Colonic mucosa (tissue), 4 donors: ENCODE results near the gene SLC12A4. TPM values are rescaled to one million over a fixed set of nuclear protein-coding genes. Genes with fewer than 3 reads are reported as not detected.
A peak's percentile ranks its signal among the peaks of the same experiment; 100 is the strongest.
"Not testable (repeated sequence)": the region's sequence is repeated elsewhere in the genome, so short reads cannot be mapped to it uniquely, and the experiment has no call there.

Experiments used
- DNase-seq: peaks from one replicate; pipeline ENCODE4 v3.0.0-alpha.2; 2020
- H3K27ac ChIP-seq: fragments of 200-600 bp; one replicate; pipeline ENCODE4 v1.8.0; 2021
- H3K27me3 ChIP-seq: fragments of 200-600 bp; one replicate; pipeline ENCODE4 v1.8.0; 2021
- H3K36me3 ChIP-seq: fragments of 200-600 bp; one replicate; pipeline ENCODE4 v1.8.0; 2021
- H3K4me1 ChIP-seq: fragments of 200-600 bp; one replicate; pipeline ENCODE4 v1.8.0; 2021; ENCODE audit warnings: mild to moderate bottlenecking
- H3K4me3 ChIP-seq: fragments of 200-600 bp; one replicate; pipeline ENCODE4 v1.8.0; 2021
- H3K9ac ChIP-seq, 2 donors: one replicate each; pipeline ENCODE4 v1.7.0; 2013; ENCODE audit warnings: control low read depth in 2 of 2, low read depth in 2 of 2, low read length in 2 of 2
- H3K9me3 ChIP-seq: fragments of 200-600 bp; one replicate; pipeline ENCODE4 v1.8.0; 2021
- intact Hi-C: fragments of 100-400 bp; cut with DNase I; formaldehyde crosslinking; loops from one replicate; pipeline ENCODE4 v1.14.1; 2022
- total RNA-seq, 2 donors: library from RNA; stranded (reverse); fragmentation: NEBNext Ultra II Directional in 1 of 2; extraction: Animal tissue kit (Norgen Biotek cat#: 25700) in 1 of 2; gene quantifications; one replicate each; pipeline ENCODE4 v1.2.1, GENCODE V29; 2021
- TF ChIP-seq, protein P1 (sequence below): fragments of 200-600 bp; IDR thresholded peaks from one replicate; pipeline ENCODE4 v1.8.0; 2022; ENCODE audit warnings: antibody characterized with exemption, mild to moderate bottlenecking
- donor health status: healthy.
- donor health status: DM: no; HTN: no; CAD: no.
- donor health status: DM: no; HTN: no; CAD: no.

Gene SLC12A4
- total RNA-seq, 2 donors from 2014 or later: 8.7 to 17.0 TPM

DNA sequence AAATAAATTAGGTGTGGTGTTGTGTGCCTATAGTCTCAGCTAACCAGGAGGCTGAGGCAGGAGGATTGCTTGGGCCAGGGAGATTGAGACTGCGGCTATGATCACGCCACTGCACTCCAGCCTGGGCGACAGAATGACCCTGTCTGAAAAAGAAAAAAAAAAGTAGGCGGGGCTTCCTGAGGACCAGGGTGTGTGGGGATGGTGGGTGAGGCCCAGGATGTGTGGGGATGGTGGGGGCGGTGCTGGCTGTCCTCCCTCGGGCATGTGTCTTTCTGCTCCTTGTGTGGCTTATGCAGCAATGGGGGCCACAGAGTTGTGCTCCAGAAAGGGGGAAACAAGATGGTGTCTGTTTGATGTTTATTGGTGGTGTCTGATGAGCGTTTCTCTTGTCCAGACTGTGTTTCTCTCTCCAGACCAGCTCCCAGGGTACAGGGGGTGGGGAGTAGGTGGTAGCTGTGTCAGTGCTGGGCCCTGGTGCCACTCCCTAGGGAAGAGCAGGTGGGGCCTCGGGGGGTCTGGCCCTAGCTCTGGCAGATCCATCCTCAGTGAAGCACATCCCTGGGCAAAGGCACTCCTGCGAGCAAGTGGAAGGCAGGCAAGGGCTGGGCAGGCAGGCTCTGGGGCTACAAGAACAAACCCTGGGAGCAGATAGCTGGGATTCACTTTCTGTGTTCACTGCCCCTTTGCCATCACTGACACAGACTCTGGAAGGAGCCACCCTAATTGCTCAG lies 26.8 kb downstream of the SLC12A4 start:
- Histone ChIP-seq H3K27ac (no peak overlapping the region), H3K9me3 (no peaks in the 10 kb centered on the region), H3K4me3 (no peak overlapping the region), H3K27me3 (no peaks in the 10 kb centered on the region), H3K4me1 (peaks cover 3% of the 10 kb centered on the region), H3K9ac (no peak overlapping the region), H3K36me3 (peaks cover 4% of the 10 kb centered on the region)
- TF ChIP-seq, protein P1, sequence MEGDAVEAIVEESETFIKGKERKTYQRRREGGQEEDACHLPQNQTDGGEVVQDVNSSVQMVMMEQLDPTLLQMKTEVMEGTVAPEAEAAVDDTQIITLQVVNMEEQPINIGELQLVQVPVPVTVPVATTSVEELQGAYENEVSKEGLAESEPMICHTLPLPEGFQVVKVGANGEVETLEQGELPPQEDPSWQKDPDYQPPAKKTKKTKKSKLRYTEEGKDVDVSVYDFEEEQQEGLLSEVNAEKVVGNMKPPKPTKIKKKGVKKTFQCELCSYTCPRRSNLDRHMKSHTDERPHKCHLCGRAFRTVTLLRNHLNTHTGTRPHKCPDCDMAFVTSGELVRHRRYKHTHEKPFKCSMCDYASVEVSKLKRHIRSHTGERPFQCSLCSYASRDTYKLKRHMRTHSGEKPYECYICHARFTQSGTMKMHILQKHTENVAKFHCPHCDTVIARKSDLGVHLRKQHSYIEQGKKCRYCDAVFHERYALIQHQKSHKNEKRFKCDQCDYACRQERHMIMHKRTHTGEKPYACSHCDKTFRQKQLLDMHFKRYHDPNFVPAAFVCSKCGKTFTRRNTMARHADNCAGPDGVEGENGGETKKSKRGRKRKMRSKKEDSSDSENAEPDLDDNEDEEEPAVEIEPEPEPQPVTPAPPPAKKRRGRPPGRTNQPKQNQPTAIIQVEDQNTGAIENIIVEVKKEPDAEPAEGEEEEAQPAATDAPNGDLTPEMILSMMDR: no peak
- intact Hi-C loops: no loop called here
- no peak for DNase-seq

DNA sequence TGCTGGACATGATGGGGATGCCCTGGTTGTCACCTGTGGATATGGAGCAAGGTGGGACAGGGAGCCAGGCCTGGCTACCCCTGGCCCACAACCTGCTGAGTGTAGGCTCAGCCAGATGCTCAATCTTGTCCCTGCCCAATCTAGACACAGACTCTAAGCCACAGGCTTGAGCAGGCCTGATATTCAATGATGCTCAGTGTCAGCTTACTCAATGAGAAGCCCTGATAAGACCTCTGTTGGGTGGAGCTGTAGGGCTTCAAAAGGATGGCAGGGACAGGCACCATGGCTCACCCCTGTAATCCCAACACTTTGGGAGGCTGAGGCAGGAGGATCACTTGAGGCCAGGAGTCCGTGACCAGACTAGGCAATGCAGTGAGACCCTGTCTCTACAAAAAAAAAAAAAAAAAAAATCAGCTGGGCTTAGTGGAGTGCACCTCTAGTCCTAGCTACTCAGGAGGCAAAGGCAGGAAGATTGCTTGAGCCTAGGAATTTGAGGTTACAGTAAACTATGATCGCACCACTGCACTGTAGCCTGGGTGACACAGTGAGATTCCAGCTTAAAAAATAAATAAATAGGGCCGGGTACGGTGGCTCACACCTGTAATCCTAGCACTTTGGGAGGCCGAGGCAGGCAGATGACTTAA lies 27.9 kb downstream of the SLC12A4 start:
- no peak overlapping the region for H3K27ac ChIP-seq
- intact Hi-C loops: no loop called here
- no peaks in the 10 kb centered on the region for H3K27me3 ChIP-seq
- H3K4me3 ChIP-seq: no peak overlapping the region
- no peaks in the 10 kb centered on the region for H3K9me3 ChIP-seq
- H3K4me1 ChIP-seq: peaks cover 3% of the 10 kb centered on the region
- TF ChIP-seq, protein P1: no peak
- peaks cover 1% of the 10 kb centered on the region for H3K36me3 ChIP-seq
- DNase-seq: no peak
- no peak overlapping the region for H3K9ac ChIP-seq

DNA sequence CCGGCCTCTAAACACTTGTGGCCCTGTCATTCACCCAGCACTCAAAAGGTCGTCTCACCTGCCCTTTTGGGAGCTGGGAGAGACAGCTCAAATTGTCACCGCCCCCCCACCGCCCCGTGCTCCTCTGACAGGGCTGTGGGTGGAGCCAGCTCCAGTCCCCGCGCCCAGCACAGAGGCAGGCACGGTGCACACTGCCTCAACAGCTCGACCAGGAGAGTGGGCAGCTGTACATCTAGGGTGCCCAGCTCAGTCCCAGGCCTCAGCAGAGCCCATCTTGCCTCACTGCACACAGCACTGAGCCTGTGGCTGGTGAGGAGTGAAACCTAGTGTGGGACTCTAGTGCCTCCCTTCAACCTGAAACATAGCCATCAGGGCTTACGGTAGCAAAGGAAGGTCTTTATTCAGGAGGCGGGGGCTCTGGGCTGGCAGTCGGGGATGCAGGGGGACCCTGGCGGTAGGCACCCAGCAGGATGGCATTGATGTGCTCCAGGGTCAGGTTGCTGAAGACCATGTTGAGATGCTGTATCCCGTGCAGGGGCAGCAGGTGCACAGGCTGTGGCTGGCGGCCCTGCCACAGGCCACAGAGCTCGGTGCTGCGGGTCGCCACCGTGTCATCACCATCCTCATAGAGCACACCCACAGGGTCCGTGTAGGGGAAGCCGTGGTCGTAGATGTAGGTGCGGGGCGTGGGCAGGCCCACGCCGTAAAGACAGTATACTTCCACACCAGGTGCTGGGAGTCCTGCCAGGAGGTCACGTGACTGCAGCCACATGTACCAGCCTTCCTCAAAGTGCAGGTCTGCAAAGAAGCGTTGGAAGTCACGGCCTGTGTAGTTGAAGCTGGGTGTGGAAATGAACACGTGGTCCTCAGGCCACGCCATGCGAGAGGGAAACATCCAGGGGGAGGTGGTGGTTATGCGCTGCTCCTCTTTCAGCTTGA lies 28.7 kb downstream of the SLC12A4 start:
- H3K27me3 ChIP-seq: no peaks in the 10 kb centered on the region
- no peaks in the 10 kb centered on the region for H3K36me3 ChIP-seq
- H3K9me3 ChIP-seq: no peaks in the 10 kb centered on the region
- intact Hi-C loops: no loop called here
- no peak overlapping the region for H3K27ac ChIP-seq
- TF ChIP-seq, protein P1: no peak
- H3K4me3 ChIP-seq: no peak overlapping the region
- DNase-seq: peak; percentile 72
- no peak overlapping the region for H3K9ac ChIP-seq
- H3K4me1 ChIP-seq: peaks cover 9% of the 10 kb centered on the region

DNA sequence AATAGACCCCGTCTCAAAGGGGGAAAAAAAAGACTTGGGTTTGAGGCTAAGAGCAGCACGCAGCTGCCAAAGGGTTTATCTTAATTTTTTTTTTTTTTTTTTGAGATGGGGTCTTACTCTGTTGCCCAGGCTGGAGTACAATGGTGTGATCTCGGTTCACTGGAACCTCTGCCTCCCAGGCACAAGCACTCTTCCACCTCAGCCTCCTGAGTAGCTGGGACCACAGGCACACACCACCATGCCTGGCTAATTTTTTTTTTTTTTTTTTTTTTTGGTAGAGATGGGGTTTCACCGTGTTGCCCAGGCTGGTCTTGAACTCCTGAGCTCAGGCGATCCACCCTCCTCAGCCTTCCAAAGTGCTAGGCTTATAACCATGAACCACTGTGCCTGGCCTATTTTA lies 30.7 kb downstream of the SLC12A4 start:
- intact Hi-C loops, H3K9me3 ChIP-seq, DNase-seq, H3K27me3 ChIP-seq, H3K36me3 ChIP-seq, H3K9ac ChIP-seq, H3K4me3 ChIP-seq, H3K4me1 ChIP-seq: not testable (repeated sequence)
- peak overlapping the region; percentile 89 for H3K27ac ChIP-seq

DNA sequence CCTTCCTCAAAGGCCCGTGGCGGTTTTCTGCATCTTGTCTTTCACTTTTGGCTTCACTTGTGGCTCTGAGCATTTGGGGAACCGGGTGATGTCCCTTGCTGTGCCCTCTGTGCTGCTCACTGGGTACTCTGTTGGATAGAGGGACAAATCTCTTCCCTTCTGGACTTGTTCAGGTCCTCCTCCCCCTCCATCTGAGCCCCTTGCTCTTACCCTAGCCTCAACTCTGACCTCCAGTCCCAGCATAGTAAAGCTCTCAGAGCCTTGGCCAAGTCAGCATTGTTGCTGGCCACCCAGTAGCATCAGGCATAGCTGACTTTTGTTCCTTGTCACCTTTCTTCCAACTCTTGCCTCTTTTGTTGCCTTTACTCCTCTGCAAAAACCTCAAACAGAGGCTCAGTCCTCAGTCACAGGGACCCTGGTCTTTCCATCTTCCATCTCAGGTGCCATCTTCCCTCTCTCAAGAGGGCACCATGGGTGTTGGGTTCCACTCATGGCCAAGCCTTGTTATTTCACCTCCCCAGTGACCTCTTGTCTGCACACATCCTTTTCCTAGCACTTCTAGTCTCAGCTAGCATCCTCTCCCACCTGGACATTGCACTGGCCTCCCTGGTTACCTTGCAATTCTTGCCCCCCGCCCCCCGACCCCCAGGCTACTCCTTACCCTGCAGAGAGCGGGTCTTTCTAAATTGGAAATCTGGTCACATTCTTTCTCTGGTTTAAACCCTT lies 31.4 kb downstream of the SLC12A4 start:
- intact Hi-C loops: no loop called here
- DNase-seq: no peak
- TF ChIP-seq, protein P1: no peak
- no peaks in the 10 kb centered on the region for H3K9me3 ChIP-seq
- peak overlapping the region; percentile 97 to 99 for H3K9ac ChIP-seq
- peak overlapping the region; percentile 89 for H3K27ac ChIP-seq
- no peaks in the 10 kb centered on the region for H3K27me3 ChIP-seq
- no peaks in the 10 kb centered on the region for H3K36me3 ChIP-seq
- peaks cover 9% of the 10 kb centered on the region for H3K4me1 ChIP-seq
- H3K4me3 ChIP-seq: peak overlapping the region; percentile 84
